GM18526 (cell line): ENCODE measurements around the gene PRPH.

ENCODE experiments used
- POLR2A ChIP-seq: IDR thresholded peaks from 3 replicates; pipeline ENCODE4 v1.6.1; 2011; ENCODE audit not compliant: insufficient read length; ENCODE audit errors: extremely low read depth

Gene PRPH

GRCh38 chr12:49325606-49326005 lies 30.7 kb downstream of the PRPH start:
- no peak for TF ChIP-seq POLR2A

- no peak for TF ChIP-seq POLR2A
Measured at GRCh38 chr12:49327368-49327767, 32.4 kb downstream of the PRPH start.

- no peak for TF ChIP-seq POLR2A
Measured at GRCh38 chr12:49327887-49328286, 32.9 kb downstream of the PRPH start.

- TF ChIP-seq POLR2A, result no peak
Measured at GRCh38 chr12:49328816-49329215, 33.9 kb downstream of the PRPH start.

GRCh38 chr12:49330032-49330619 lies 35.2 kb downstream of the PRPH start:
- no peak for TF ChIP-seq POLR2A

GRCh38 chr12:49330631-49331379 lies 35.9 kb downstream of the PRPH start:
- no peak for TF ChIP-seq POLR2A

GRCh38 chr12:49331380-49332222 lies 36.7 kb downstream of the PRPH start:
- TF ChIP-seq POLR2A, result no peak

- no peak for TF ChIP-seq POLR2A
Measured at GRCh38 chr12:49332441-49332861, 37.5 kb downstream of the PRPH start.

- TF ChIP-seq POLR2A, result no peak
Measured at GRCh38 chr12:49332891-49333371, 38.0 kb downstream of the PRPH start.

- TF ChIP-seq POLR2A, result no peak
Measured at GRCh38 chr12:49334226-49334625, 39.3 kb downstream of the PRPH start.

GRCh38 chr12:49334681-49335080 lies 39.7 kb downstream of the PRPH start:
- TF ChIP-seq POLR2A, result no peak

GRCh38 chr12:49335118-49335954 lies 40.4 kb downstream of the PRPH start:
- TF ChIP-seq POLR2A, result no peak

- no peak for TF ChIP-seq POLR2A
Measured at GRCh38 chr12:49335955-49336644, 41.2 kb downstream of the PRPH start.
